Ovary (tissue), 3 donors: ENCODE results near the gene MYH9.

ENCODE experiments used
- EP300 ChIP-seq: sonication (generic); formaldehyde crosslinking; IDR thresholded peaks from one replicate; pipeline ENCODE4 v1.6.1; 2017; ENCODE audit warnings: antibody characterized with exemption
- POLR2A ChIP-seq: fragments of 450-650 bp; IDR thresholded peaks from one replicate; pipeline ENCODE4 v1.6.1; 2017; ENCODE audit warnings: antibody characterized with exemption, mild to moderate bottlenecking, moderate library complexity
- TF ChIP-seq, protein P1 (sequence below), 3 donors: fragments of 450-650 bp in 2 of 3; fragments of 200-600 bp in 1 of 3; IDR thresholded peaks; one replicate each; pipeline versions ENCODE4 v1.5.1 to v1.8.0; 2016 to 2022; ENCODE audit warnings: antibody characterized with exemption in 3 of 3, mild to moderate bottlenecking in 1 of 3
- donor health status: DM: no; HTN: no; CAD: no.

DNA sequence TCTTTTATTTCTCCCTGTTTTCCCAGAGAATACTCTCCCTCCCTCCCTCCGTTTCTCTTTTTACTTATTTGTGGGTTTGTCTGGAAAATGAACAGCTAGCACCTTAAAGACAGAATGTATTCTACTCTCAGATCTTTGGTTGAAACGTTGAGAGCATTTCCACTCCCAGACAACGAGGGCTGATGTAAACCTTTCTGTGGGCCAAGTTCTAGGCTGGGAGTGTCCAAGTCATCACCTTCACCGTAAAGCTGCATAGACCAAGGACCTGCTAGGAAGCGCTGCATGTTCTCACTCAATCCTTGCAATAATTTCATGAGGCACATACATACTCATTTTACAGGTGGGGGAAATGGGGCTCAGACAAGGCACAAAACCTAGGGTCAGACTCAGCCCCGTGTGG lies 32.4 kb downstream of the MYH9 start:
- TF ChIP-seq, protein P1, sequence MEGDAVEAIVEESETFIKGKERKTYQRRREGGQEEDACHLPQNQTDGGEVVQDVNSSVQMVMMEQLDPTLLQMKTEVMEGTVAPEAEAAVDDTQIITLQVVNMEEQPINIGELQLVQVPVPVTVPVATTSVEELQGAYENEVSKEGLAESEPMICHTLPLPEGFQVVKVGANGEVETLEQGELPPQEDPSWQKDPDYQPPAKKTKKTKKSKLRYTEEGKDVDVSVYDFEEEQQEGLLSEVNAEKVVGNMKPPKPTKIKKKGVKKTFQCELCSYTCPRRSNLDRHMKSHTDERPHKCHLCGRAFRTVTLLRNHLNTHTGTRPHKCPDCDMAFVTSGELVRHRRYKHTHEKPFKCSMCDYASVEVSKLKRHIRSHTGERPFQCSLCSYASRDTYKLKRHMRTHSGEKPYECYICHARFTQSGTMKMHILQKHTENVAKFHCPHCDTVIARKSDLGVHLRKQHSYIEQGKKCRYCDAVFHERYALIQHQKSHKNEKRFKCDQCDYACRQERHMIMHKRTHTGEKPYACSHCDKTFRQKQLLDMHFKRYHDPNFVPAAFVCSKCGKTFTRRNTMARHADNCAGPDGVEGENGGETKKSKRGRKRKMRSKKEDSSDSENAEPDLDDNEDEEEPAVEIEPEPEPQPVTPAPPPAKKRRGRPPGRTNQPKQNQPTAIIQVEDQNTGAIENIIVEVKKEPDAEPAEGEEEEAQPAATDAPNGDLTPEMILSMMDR (IDR thresholded peaks at IDR 0.05): no peak
- TF ChIP-seq POLR2A: no peak
- no peak for TF ChIP-seq EP300
